Skeletal muscle tissue (tissue), 4 donors: ENCODE measurements around the gene CDH23. TPM values are rescaled to one million over a fixed set of nuclear protein-coding genes. Genes with fewer than 3 reads are reported as not detected.
"Not testable (repeated sequence)": the region's sequence is repeated elsewhere in the genome, so short reads cannot be mapped to it uniquely, and the experiment has no call there.

Source experiments
- H3K27ac ChIP-seq: one replicate; pipeline ENCODE4 v1.7.0; 2013; ENCODE audit warnings: mild to moderate bottlenecking, low read depth, low read length, inconsistent platforms
- H3K27me3 ChIP-seq, 3 donors: one replicate each; pipeline ENCODE4 v1.7.0; 2013; ENCODE audit warnings: low read length in 3 of 3; ENCODE audit not compliant: control insufficient read depth in 3 of 3, insufficient read depth in 3 of 3
- H3K36me3 ChIP-seq, 3 donors: one replicate each; pipeline ENCODE4 v1.7.0; 2013; ENCODE audit warnings: low read length in 3 of 3; ENCODE audit not compliant: control insufficient read depth in 3 of 3, insufficient read depth in 3 of 3
- H3K4me1 ChIP-seq, 3 donors: one replicate each; pipeline ENCODE4 v1.7.0; 2013; ENCODE audit warnings: low read length in 3 of 3, mild to moderate bottlenecking in 3 of 3; ENCODE audit not compliant: control insufficient read depth in 3 of 3, insufficient read depth in 3 of 3
- H3K4me3 ChIP-seq, 3 donors: one replicate each; pipeline ENCODE4 v1.7.0; 2013; ENCODE audit warnings: low read length in 3 of 3
- H3K9ac ChIP-seq, 3 donors: one replicate each; pipeline ENCODE4 v1.7.0; 2013; ENCODE audit warnings: low read length in 3 of 3, mild to moderate bottlenecking in 3 of 3, moderate library complexity in 2 of 3, low read depth in 1 of 3
- H3K9me3 ChIP-seq, 3 donors: one replicate each; pipeline ENCODE4 v1.7.0; 2013; ENCODE audit warnings: low read length in 3 of 3; ENCODE audit not compliant: control insufficient read depth in 3 of 3
- total RNA-seq: library from RNA; depleted of rRNA; stranded (reverse); fragments of >200 nt; gene quantifications from one replicate; pipeline ENCODE4 v1.2.3, GENCODE V29; 2014
- donor health status: Osteomylitis.

The CDH23 gene
- total RNA-seq, 1 donor from 2014 or later = 3.7 TPM

DNA sequence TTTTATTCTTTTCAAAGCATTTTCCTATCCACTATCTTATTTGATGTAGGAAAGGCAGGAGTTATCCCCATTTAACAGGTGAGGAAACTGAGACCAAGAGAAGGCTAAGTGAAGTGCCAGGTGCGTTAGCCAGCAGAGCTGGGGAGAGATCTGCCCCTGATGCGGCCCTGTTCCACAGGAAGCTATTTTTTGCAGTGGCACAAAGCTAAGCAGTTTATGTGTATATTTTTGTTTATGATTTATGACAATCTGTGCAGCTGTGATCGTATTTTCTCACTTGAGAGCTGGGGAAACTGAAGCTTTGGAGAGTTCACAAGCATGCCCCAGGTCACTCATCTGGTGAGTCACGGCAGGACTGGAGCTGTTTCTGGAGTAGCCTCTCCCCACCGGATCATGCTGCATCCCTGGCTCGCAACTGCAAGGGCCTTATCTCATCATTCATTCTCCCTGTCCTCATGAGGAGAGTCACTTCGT is 38.9 kb upstream of the CDH23 start:
- Histone ChIP-seq H3K36me3 (peaks cover 2 to 7% (median 7%) of the 10 kb centered on the region in 3 donors), H3K27me3 (no peaks in the 10 kb centered on the region), H3K4me3 (no peak overlapping the region), H3K9ac (no peak overlapping the region), H3K27ac (no peak overlapping the region), H3K9me3 (no peaks in the 10 kb centered on the region), H3K4me1 (peaks cover 0 to 5% (median 3%) of the 10 kb centered on the region in 3 donors)

DNA sequence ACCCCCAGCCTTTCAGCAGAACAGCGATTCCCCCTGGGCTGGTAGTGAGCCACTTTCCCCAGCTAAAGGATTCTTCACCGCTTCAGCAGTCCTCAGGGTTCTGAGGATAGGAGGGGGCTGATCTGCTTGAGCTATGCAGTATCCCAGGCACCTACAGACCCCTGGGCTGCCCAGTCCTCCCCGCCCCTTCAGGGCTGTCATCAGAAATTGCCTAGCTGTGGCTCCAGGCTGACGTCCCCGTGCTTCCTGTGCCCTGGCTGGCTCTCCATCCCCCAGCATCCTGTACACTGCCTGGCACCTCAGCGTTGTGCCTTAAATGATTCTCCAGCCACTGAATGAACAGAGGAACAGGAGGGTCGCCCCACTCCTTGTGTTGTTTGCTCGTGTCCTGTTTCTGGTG is 38.4 kb upstream of the CDH23 start:
- no peaks in the 10 kb centered on the region for H3K9me3 ChIP-seq
- peaks cover 2 to 8% (median 7%) of the 10 kb centered on the region in 3 donors for H3K36me3 ChIP-seq
- peaks cover 0 to 5% (median 3%) of the 10 kb centered on the region in 3 donors for H3K4me1 ChIP-seq
- no peaks in the 10 kb centered on the region for H3K27me3 ChIP-seq
- no peak overlapping the region for H3K4me3 ChIP-seq
- H3K27ac ChIP-seq = no peak overlapping the region
- no peak overlapping the region for H3K9ac ChIP-seq

DNA sequence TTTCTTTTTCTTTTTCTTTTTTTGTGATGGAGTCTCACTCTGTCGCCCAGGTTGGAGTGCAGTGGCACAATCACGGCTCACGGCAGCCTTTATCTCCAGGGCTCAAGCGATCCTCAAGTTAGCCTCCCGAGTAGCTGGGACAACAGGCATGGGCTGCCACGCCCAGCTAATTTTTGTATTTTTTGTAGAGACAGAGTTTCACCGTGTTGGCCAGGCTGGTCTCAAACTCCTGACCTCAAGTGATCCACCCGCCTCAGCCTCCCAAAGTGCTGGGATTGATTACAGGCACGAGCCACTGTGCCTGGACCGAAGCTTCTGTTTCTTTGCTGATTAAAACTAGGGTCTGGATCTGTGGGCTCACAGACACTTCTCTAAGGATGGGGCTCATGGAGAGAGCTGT is 37.8 kb upstream of the CDH23 start:
- H3K36me3 ChIP-seq = not testable (repeated sequence)

DNA sequence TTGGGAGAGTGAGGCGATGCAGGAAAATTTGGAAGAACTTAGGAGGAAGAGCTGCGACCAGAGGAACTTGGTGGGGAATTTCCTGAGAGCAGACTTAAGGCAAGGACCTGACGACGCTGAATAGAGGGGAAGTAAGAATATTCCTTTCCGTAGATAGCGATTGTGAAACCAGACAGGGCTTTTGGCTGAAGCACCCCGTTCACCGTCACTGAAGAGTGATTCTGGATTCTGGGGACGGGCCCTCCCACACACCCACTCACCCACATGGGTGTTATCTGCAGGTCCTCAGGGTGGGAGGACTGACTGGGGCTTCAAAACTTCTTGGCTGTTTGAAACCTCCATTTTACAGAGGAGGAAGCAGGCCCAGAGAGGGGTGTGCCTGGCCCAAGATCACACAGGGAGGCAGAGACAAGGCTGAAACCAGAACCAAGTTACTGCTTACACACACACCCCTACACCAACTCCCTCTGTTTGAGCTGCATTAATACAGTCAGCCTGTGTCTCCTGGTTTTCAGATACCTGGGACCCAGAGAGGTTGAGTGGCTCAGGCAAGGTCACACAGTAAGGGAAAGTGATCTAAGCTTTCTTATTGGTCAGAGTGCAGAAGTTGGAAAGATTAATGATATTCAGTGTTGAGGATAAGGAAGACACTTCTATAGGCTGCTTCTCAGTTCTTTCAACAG is 37.2 kb upstream of the CDH23 start:
- Histone ChIP-seq H3K36me3 (peaks cover 2 to 8% (median 7%) of the 10 kb centered on the region in 3 donors), H3K4me1 (peaks cover 0 to 8% (median 3%) of the 10 kb centered on the region in 3 donors), H3K9ac (no peak overlapping the region), H3K27me3 (no peaks in the 10 kb centered on the region), H3K27ac (peak overlapping the region; percentile 32), H3K9me3 (no peaks in the 10 kb centered on the region), H3K4me3 (no peak overlapping the region)

More for the DNA sequence above, 37.8 kb upstream of the CDH23 start:
- not testable (repeated sequence) for H3K9me3 ChIP-seq, H3K4me1 ChIP-seq, H3K4me3 ChIP-seq, H3K9ac ChIP-seq, H3K27me3 ChIP-seq
- H3K27ac ChIP-seq = peak overlapping the region; percentile 32

DNA sequence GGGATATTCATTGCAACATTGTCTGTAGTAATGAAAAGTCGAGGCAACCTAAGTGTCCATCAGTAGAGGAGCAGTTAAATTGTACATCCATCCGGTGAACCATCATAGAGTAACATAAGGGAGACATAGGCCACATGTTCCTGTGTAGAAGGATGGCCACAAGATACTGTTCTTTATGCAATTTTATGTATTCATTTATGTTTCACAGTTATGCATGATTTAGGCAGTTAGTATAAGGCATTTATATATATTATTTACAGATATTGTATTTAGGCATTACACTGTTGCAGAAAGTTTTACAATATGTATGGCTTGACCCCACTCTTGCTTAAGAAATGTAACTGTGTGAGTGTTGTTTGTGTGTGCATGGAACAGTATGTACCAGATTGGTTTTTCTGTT is 36.0 kb upstream of the CDH23 start:
- H3K9me3 ChIP-seq = no peaks in the 10 kb centered on the region
- H3K4me3 ChIP-seq = no peak overlapping the region
- H3K27ac ChIP-seq = no peak overlapping the region
- no peaks in the 10 kb centered on the region for H3K27me3 ChIP-seq
- no peak overlapping the region for H3K9ac ChIP-seq
- H3K36me3 ChIP-seq = peaks cover 2 to 8% (median 7%) of the 10 kb centered on the region in 3 donors
- peaks cover 0 to 8% (median 3%) of the 10 kb centered on the region in 3 donors for H3K4me1 ChIP-seq

DNA sequence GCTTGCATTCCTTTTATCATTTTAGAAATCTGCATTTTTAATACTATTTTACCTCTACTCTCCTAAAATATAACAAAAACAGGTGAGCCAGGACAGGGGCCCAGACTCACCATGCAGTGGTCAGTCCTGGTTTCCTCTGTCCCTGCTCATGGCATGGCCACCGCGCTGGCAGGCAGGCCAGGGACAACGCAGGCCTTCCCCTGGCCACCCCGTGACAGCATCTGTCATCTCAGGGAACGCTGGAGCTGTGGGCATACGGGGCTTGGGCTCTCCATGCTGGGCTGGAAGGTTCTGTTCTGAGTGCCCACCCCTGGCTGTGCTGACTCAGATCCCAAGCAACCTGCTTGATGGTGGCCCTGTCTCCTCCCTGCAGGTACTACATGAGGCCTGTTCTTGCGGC is 35.1 kb upstream of the CDH23 start:
- Histone ChIP-seq H3K27ac (no peak overlapping the region), H3K9ac (no peak overlapping the region), H3K27me3 (no peaks in the 10 kb centered on the region), H3K9me3 (no peaks in the 10 kb centered on the region), H3K4me1 (peaks cover 0 to 8% (median 3%) of the 10 kb centered on the region in 3 donors), H3K4me3 (no peak overlapping the region), H3K36me3 (peaks cover 2 to 4% (median 3%) of the 10 kb centered on the region in 3 donors)

DNA sequence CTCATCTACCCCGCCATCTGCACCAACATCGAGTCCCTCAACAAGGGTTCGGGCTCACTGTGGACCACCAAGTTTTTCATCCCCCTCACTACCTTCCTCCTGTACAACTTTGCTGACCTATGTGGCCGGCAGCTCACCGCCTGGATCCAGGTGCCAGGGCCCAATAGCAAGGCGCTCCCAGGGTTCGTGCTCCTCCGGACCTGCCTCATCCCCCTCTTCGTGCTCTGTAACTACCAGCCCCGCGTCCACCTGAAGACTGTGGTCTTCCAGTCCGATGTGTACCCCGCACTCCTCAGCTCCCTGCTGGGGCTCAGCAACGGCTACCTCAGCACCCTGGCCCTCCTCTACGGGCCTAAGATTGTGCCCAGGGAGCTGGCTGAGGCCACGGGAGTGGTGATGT is 34.6 kb upstream of the CDH23 start:
- Histone ChIP-seq H3K9me3 (no peaks in the 10 kb centered on the region), H3K27ac (no peak overlapping the region), H3K9ac (no peak overlapping the region), H3K4me3 (no peak overlapping the region), H3K36me3 (peaks cover 2 to 4% (median 3%) of the 10 kb centered on the region in 3 donors), H3K27me3 (no peaks in the 10 kb centered on the region), H3K4me1 (peaks cover 0 to 9% (median 3%) of the 10 kb centered on the region in 3 donors)

DNA sequence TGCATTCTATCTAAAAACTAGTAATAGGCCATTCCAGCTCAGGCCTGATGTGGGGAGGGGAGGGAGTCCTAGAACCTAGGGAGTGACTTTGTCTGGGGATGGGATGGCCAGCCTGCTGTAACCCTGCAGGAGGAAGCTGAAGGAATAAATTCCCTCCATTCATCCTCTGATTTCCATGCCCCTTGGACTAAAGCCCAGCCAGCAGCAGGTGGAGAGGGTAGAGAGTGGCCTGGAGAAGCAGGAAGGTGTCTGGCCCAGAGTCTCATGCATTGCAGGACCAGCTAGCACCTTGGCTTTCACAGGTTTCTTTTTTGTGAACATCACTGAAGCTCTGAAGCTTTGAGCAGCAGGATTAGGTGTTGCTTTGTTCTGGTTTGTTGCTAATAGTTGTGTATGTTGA is 32.8 kb upstream of the CDH23 start:
- Histone ChIP-seq H3K36me3 (peaks cover 0 to 3% (median 2%) of the 10 kb centered on the region in 3 donors), H3K27ac (no peak overlapping the region), H3K9me3 (no peaks in the 10 kb centered on the region), H3K9ac (no peak overlapping the region), H3K27me3 (peaks cover 0 to 4% (median 0%) of the 10 kb centered on the region in 3 donors), H3K4me3 (no peak overlapping the region), H3K4me1 (peaks cover 0 to 10% (median 0%) of the 10 kb centered on the region in 3 donors)

DNA sequence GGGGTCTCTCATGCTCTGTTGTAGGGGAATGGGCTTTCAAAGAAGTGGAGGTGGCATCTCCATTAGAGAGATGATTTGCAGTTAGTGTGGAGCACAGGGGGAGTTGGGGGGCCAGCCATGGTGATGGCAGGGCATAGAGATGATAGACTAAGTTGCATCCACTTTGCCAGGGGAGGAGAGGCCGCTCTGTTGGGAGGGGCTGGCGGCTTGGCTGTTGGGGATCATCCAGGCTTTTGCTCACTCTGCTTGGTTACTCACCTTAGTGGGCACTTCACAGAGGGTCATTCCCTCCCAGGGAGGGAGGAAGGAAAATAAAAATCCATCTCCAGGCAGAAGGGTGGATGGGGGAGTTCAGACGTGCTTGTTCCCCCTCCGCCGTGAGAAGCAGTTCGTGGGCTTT is 31.4 kb upstream of the CDH23 start:
- Histone ChIP-seq H3K27ac (no peak overlapping the region), H3K4me3 (no peak overlapping the region), H3K27me3 (peaks cover 0 to 4% (median 0%) of the 10 kb centered on the region in 3 donors), H3K4me1 (peaks cover 0 to 10% (median 2%) of the 10 kb centered on the region in 3 donors), H3K9me3 (no peaks in the 10 kb centered on the region), H3K9ac (no peak overlapping the region), H3K36me3 (peaks cover 0 to 3% (median 2%) of the 10 kb centered on the region in 3 donors)

DNA sequence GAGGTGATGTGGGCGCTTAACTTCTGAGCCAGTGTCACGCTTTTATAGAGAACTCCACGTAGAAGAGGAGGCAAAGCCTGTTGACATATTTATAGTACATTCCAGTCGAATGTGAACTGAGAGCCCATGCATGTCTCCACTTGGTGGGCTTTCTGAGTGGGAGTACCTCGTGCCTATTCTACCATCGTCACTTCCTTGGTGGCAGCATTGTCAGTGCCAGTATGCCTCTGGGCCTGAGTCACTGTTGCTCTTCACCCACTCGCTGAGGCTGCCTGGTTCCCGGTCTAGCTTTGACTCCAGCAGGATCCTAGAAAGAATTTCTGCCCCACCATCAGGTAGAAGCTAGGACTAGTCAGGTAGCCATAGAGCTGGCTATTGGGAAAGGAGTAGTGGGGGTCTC is 30.0 kb upstream of the CDH23 start:
- peaks cover 0 to 4% (median 0%) of the 10 kb centered on the region in 3 donors for H3K27me3 ChIP-seq
- H3K27ac ChIP-seq = no peak overlapping the region
- H3K9ac ChIP-seq = no peak overlapping the region
- peaks cover 0 to 10% (median 2%) of the 10 kb centered on the region in 3 donors for H3K4me1 ChIP-seq
- H3K36me3 ChIP-seq = peaks cover 0 to 3% (median 2%) of the 10 kb centered on the region in 3 donors
- H3K9me3 ChIP-seq = no peaks in the 10 kb centered on the region
- H3K4me3 ChIP-seq = no peak overlapping the region
